GM21390 (cell line): ENCODE results near the gene IPPK.
A peak's percentile ranks its signal among the peaks of the same experiment; 100 is the strongest.

Experiments used
- ATAC-seq: cut with Tn5 transposase; IDR thresholded peaks from one replicate; pipeline ENCODE4 v1.9.1; 2021; ENCODE audit not compliant: unreplicated experiment

Gene IPPK

GRCh38 chr9:92615790-92616189, 54.1 kb downstream of the IPPK start:
- ATAC-seq = no peak

GRCh38 chr9:92614763-92615461, 55.0 kb downstream of the IPPK start:
- no peak for ATAC-seq

DNA sequence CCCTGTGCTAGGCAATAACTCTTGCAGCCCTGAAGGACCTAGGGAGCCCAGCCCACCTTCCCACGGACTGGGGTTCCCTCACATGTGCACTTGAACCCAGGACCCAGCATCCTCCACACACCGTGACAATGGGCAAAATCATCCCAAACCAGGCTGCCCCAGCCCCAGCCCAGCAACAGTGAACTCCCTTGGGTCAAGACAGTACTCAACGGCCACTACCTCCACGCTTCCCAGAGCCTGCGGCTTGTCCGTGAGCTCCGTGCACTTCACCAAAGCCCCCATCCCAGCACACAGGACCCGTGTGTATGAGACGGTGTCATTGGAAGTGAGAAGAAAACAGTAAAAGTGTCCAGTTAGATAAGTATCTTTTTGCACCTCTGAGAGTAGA, 55.8 kb downstream of the IPPK start:
- no peak for ATAC-seq

DNA sequence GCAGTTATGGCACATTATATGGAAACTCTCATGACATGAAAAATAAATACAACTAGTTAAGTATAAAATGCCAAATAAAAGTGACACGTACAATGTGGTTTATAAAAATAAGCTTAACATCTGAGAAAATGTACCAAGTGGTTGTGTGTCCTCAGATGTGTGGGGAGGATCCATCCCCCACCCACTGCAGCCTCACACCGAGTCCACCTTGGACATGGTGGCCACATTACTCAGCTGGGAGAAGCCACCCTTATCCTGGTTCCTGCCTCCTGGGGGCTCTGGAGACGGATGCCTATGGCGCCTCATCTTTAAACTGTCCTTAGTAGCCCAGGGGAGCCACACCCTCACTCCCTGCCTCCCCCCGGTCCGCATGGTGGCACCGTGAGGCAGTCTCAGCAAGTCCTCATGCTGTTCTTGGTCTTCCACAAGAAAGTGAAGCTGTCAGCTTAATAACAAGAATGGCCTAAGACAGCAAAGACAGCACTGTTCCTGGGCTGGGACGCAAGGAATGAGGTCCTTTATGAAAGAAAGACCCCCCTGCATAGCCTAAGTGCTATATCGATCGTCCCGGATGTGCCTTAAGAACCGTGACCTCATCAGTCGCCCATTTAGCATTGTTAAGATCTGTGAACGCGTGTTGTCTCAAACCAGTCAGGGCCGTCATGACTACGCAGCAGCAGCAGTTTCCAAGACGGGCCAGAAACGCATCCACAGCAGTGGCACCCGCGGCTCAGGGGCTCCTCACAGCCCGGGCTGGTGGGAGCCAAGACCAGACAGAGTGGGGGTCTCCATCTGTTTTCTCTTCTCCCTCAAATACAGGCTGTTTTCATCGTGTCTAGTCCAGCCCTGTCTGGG, 56.4 kb downstream of the IPPK start:
- no peak for ATAC-seq

- ATAC-seq = no peak
Measured at GRCh38 chr9:92612816-92613215, 57.1 kb downstream of the IPPK start.

- ATAC-seq = no peak
Measured at GRCh38 chr9:92612292-92612691, 57.6 kb downstream of the IPPK start.

DNA sequence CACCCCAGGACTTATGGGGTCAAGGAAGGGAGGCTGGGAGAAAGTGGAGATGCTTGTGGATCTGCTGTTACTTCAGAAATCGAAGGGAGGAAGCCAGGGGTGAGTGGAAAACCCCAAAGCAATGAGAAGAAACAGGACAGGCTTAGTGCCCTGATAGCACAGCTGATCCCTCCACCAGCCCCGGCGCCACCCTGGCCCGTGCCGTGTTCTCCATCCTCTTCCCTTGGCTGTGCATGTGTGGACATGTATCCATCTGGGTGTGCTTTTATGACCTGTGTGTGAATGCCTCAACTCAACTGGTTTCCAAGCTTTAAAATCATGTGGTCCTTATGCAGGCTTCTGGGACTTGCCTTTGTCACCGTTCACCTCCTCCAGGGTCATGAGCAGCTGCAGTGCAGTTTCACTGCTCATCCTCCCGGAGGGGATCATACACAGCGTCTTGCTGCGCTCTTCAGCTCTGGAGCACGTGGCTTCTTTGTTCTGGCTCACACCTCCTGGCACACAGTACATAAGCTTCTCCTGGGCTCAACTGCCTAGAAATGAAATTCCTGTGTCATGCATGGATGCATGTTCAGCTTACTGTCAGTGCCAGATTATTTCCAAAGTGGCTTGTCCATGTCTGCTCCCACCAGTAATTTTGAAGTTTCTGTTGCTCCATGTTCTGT, 58.2 kb downstream of the IPPK start:
- ATAC-seq = no peak

- ATAC-seq = no peak
Measured at GRCh38 chr9:92610470-92611420, 59.2 kb downstream of the IPPK start.

DNA sequence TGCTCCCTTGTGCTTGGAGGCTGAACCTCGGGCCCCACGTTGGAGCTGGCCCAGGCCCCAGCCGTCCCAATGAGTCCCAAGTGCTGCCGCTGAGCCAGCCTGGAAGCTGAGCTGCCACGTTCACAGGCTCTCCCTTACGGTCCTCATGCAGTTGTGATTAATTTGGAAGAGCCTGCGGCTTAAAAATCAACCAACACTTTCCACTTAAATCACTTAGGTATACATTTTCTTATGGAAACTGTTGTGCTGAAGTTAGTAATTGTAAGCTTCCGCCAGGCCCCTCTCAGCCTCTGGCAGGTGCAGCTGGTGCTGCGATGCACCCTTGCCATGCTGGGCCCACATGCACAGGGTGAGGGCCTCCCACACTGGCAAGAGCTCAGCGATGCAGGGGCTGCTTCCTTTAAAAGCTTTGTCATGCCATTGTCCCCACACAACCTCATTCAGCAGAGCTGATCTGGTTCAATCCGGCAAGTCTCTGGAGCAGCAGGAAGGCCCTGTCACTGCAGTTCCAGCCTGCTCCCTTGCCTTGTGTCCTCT, 61.0 kb downstream of the IPPK start:
- ATAC-seq = no peak

- no peak for ATAC-seq
Measured at GRCh38 chr9:92608241-92608908, 61.6 kb downstream of the IPPK start.

GRCh38 chr9:92607773-92608172, 62.2 kb downstream of the IPPK start:
- ATAC-seq = no peak

- ATAC-seq = peak; percentile 48
Measured at GRCh38 chr9:92607088-92607487, 62.8 kb downstream of the IPPK start.

DNA sequence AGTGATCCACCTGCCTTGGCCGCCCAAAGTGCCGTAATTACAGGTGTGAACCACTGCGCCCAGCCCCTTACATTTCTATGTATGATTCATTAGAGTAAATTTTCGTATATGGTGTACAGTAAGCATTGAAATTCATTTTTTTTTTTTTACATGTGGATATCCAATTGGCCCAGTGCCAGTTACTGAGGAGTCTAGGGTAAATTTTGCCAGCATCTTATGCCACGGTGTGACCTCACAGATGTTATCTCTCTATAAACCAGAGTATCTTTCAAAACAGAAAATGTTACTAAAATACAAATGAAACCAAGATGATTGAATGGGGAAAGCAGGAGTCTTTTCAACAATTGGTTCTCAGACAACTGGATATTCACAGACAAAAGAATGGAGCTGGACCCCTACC, 64.7 kb downstream of the IPPK start:
- no peak for ATAC-seq

DNA sequence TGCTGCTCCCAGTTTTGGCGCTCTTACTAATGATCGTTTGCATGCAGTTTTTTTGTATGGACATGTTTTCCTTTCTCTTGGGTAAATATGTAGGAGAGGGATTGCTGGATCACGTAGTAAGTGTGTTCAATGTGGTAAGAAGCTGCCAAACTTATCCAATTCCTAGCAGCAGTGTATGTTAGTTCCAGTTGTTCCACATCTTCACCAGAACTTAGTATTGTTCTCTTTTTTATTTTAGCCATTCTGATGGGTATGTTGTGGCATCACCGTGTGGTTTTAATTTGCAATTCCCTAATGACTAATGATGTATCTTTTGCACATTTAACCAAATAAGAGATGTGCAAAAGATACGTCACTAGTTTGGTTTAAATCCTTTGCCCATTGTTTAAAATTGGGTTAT, 65.9 kb downstream of the IPPK start:
- ATAC-seq = no peak

DNA sequence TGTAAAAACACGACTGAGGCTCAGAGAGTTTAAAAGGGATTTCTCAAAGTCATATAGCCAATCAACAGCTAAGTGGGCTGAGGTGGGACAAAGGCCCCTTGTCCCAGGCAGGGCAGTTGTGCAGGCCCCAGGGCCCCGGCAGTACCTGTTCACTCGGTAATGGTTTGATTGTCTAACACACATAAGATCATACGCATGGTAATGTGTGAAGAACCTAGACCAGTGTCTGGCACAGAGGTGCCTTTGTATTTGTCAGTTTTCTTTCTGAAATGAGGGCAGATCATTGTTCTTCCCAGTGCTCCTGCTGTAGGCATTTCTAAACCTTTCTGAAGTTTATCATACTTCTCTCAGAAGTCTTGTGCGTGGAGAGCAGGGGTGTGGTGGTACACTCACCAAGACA, 66.8 kb downstream of the IPPK start:
- ATAC-seq = no peak

GRCh38 chr9:92602413-92602812, 67.5 kb downstream of the IPPK start:
- no peak for ATAC-seq

GRCh38 chr9:92601451-92601850, 68.5 kb downstream of the IPPK start:
- ATAC-seq = no peak

GRCh38 chr9:92600462-92601261, 69.3 kb downstream of the IPPK start:
- no peak for ATAC-seq

GRCh38 chr9:92599938-92600461, 69.9 kb downstream of the IPPK start:
- no peak for ATAC-seq
